Panc1 (cell line): Measurements from ENCODE around the gene MSI2. TPM values are rescaled to one million over a fixed set of nuclear protein-coding genes. Genes with fewer than 3 reads are reported as not detected.

Experiments
- ATAC-seq: fragments of 200-7000 bp; cut with Tn5 transposase; 2 replicates; pipeline ENCODE4 v1.9.1; 2020; ENCODE audit warnings: mild to moderate bottlenecking, moderate library complexity
- BruUV-seq: library from RNA; stranded (reverse); fragments of 400-500 nt; replicated peaks from 2 replicates; lab custom pipeline; 2021; lab: Mats Ljungman, UMichigan
- CTCF ChIA-PET: fragments of 300-600 bp; sonication (Branson Sonifier 250); formaldehyde crosslinking; loops from one replicate; lab custom pipeline; 2022; ENCODE audit warnings: antibody characterized with exemption; lab: Charles Lee
- POLR2A ChIA-PET: fragments of 300-600 bp; sonication (Branson Sonifier 250); formaldehyde crosslinking; loops from one replicate; lab custom pipeline; 2022; ENCODE audit warnings: antibody characterized with exemption; lab: Charles Lee
- DNase-seq: peaks from one replicate; pipeline ENCODE4 v3.0.0-alpha.2; 2010; ENCODE audit warnings: low read depth, low spot score
- H3K27ac ChIP-seq: 2 replicates; pipeline ENCODE4 v1.5.1; 2011; ENCODE audit warnings: mild to moderate bottlenecking, low read length, inconsistent platforms
- H3K27me3 ChIP-seq: fragments of 200-500 bp; sonication (Bioruptor generic); 2 replicates; pipeline ENCODE4 v1.6.0; 2014; ENCODE audit warnings: low read length, inconsistent platforms; ENCODE audit not compliant: control insufficient read depth, insufficient read depth
- H3K36me3 ChIP-seq: fragments of 200-500 bp; sonication (Bioruptor generic); 2 replicates; pipeline ENCODE4 v1.5.1; 2014; ENCODE audit warnings: inconsistent platforms, mild to moderate bottlenecking, low read length, moderate library complexity; ENCODE audit not compliant: control insufficient read depth, insufficient read depth
- H3K4me1 ChIP-seq: 2 replicates; pipeline ENCODE4 v1.5.1; 2011; ENCODE audit warnings: inconsistent platforms, mild to moderate bottlenecking, low read length, moderate library complexity; ENCODE audit not compliant: control insufficient read depth, insufficient read depth
- H3K4me3 ChIP-seq, 2 experiments: 2 replicates each; pipeline ENCODE4 v1.5.1; 2011 to 2012; ENCODE audit warnings: low read depth in 2 of 2, low read length in 2 of 2, mild to moderate bottlenecking in 2 of 2, inconsistent platforms in 1 of 2, moderate library complexity in 1 of 2
- H3K9me3 ChIP-seq: fragments of 200-500 bp; sonication (Bioruptor generic); 2 replicates; pipeline ENCODE4 v1.5.1; 2014; ENCODE audit warnings: low read depth, mild to moderate bottlenecking, inconsistent platforms, low read length, moderate library complexity; ENCODE audit not compliant: control insufficient read depth, insufficient read depth
- POLR2AphosphoS5 ChIP-seq: IDR thresholded peaks from 2 replicates; pipeline ENCODE4 v1.6.1; 2012; ENCODE audit warnings: mild to moderate bottlenecking, low read depth, low read length, moderate library complexity
- SIN3A ChIP-seq: IDR thresholded peaks from 2 replicates; pipeline ENCODE4 v1.6.1; 2012; ENCODE audit warnings: low read depth, mild to moderate bottlenecking, low read length, moderate library complexity, borderline replicate concordance; ENCODE audit not compliant: insufficient read depth
- TCF7L2 ChIP-seq: IDR thresholded peaks from 2 replicates; pipeline ENCODE4 v1.6.1; 2011; ENCODE audit warnings: mild to moderate bottlenecking, low read depth, low read length, inconsistent platforms
- in situ Hi-C: cut with HindIII; loops from 2 replicates; pipeline ENCODE4 v1.10.0; 2016; ENCODE audit warnings: low sequenced_read_pairs, low pct_unique_long_range_greater_than_20kb
- intact Hi-C: fragments of 100-400 bp; cut with micrococcal nuclease; formaldehyde crosslinking; loops from one replicate; pipeline ENCODE4 v1.10.0; 2022; ENCODE audit not compliant: unreplicated experiment
- total RNA-seq: library from RNA; stranded (reverse); gene quantifications from one replicate; pipeline ENCODE4 v1.2.1, GENCODE V29; 2021; ENCODE audit not compliant: unreplicated experiment
- TF ChIP-seq, protein P1 (sequence below), 2 experiments: IDR thresholded peaks; 2 replicates each; pipeline ENCODE4 v1.6.1; 2011 to 2012; ENCODE audit warnings: low read depth in 2 of 2, control low read depth in 1 of 2, low read length in 1 of 2, mild to moderate bottlenecking in 1 of 2, moderate library complexity in 1 of 2; ENCODE audit not compliant: insufficient read depth in 1 of 2
- TF ChIP-seq, protein P2 (sequence below): fragments of 450-650 bp; IDR thresholded peaks from 2 replicates; pipeline ENCODE4 v1.5.1; 2017; ENCODE audit warnings: mild to moderate bottlenecking

MSI2 gene
- total RNA-seq, 1 experiment from 2014 or later: 38.5 TPM

DNA sequence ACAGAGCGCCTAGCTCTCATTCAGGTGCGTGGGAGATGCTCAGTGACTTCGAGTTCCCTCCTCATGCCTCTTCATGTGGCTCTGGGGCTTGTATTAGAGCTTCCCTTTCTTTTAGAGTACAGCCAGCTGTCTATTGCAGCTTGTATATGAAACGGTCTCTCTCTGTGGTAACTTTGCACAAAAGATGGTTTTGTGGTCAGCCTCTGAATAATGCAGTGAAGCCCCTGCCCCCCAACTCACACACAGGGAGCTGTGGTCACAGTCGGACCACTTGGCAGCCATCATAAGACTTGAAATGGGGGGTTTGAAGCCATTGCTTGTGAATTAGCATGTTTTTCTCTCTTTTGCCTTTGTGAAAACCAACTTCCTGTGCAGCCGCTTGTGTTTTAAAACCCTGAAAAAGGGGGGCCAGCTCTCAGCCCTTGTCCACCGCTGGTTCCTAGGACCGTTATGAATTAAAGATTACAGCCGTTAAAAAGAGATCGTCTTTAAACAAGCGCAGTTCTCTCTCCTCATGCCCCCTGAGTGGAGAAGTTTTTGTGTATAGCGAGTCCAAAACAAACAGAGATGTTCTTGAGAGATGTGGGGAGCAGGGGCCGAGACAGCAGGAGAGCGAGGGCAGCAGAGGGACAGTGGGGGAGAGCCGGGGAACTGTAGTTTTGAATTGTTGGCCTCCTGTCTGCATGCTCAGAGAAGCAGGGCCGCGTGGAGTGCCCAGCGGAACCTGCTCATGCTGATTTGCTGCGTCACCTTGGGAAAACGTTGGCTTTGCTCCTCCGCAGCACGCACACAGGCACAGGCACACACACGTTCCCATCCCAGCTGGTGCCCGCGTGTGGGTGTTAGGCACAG lies 199.0 kb downstream of the MSI2 start:
- H3K4me3 ChIP-seq: no peak overlapping the region
- BruUV-seq: no TSS peak
- in situ Hi-C loops: no loop called here
- H3K4me1 ChIP-seq: 0 out of 2 replicates have a peak, but pooled peaks cover 3% of the 10 kb centered on the region
- ChIA-PET CTCF (no interaction called here), POLR2A (no interaction called here)
- no peak for TF ChIP-seq SIN3A
- TF ChIP-seq, protein P1, sequence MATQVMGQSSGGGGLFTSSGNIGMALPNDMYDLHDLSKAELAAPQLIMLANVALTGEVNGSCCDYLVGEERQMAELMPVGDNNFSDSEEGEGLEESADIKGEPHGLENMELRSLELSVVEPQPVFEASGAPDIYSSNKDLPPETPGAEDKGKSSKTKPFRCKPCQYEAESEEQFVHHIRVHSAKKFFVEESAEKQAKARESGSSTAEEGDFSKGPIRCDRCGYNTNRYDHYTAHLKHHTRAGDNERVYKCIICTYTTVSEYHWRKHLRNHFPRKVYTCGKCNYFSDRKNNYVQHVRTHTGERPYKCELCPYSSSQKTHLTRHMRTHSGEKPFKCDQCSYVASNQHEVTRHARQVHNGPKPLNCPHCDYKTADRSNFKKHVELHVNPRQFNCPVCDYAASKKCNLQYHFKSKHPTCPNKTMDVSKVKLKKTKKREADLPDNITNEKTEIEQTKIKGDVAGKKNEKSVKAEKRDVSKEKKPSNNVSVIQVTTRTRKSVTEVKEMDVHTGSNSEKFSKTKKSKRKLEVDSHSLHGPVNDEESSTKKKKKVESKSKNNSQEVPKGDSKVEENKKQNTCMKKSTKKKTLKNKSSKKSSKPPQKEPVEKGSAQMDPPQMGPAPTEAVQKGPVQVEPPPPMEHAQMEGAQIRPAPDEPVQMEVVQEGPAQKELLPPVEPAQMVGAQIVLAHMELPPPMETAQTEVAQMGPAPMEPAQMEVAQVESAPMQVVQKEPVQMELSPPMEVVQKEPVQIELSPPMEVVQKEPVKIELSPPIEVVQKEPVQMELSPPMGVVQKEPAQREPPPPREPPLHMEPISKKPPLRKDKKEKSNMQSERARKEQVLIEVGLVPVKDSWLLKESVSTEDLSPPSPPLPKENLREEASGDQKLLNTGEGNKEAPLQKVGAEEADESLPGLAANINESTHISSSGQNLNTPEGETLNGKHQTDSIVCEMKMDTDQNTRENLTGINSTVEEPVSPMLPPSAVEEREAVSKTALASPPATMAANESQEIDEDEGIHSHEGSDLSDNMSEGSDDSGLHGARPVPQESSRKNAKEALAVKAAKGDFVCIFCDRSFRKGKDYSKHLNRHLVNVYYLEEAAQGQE (IDR thresholded peaks at IDR 0.05; ENCODE audit: insufficient read depth in 1 of 2, low read depth in 2 of 2, low read length in 1 of 2): no peak
- TF ChIP-seq, protein P2, sequence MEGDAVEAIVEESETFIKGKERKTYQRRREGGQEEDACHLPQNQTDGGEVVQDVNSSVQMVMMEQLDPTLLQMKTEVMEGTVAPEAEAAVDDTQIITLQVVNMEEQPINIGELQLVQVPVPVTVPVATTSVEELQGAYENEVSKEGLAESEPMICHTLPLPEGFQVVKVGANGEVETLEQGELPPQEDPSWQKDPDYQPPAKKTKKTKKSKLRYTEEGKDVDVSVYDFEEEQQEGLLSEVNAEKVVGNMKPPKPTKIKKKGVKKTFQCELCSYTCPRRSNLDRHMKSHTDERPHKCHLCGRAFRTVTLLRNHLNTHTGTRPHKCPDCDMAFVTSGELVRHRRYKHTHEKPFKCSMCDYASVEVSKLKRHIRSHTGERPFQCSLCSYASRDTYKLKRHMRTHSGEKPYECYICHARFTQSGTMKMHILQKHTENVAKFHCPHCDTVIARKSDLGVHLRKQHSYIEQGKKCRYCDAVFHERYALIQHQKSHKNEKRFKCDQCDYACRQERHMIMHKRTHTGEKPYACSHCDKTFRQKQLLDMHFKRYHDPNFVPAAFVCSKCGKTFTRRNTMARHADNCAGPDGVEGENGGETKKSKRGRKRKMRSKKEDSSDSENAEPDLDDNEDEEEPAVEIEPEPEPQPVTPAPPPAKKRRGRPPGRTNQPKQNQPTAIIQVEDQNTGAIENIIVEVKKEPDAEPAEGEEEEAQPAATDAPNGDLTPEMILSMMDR: no peak
- TF ChIP-seq TCF7L2: no peak
- TF ChIP-seq POLR2AphosphoS5: no peak
- H3K9me3 ChIP-seq: no peaks in the 10 kb centered on the region
- no peak overlapping the region for H3K27ac ChIP-seq
- H3K36me3 ChIP-seq: no peaks in the 10 kb centered on the region
- H3K27me3 ChIP-seq: no peaks in the 10 kb centered on the region
- intact Hi-C loops: no loop called here
- ATAC-seq (no peak), DNase-seq (no peak)

DNA sequence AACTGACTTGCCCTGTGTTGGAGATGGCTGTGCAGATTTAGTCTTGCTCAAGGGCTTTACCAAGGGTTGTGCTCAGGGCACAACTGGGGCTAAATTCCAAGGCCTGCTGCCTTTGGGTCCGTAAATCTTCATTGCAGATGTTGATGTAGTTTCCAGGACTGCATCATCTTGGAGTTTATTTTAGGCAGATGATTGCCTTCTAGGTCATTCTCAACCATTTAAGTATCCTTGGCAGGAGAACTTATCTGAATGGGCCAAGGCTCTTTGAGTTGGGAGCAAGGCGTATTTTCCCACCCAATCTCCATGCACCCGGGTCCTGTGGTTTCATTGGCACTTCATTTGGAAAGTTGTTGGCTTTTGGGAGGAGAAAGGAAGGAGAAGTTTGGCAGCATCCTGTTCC lies 200.3 kb downstream of the MSI2 start:
- intact Hi-C loops (no loop called here), in situ Hi-C loops (no loop called here)
- Histone ChIP-seq H3K4me3 (no peak overlapping the region), H3K27ac (no peak overlapping the region), H3K9me3 (no peaks in the 10 kb centered on the region), H3K36me3 (no peaks in the 10 kb centered on the region), H3K4me1 (0 out of 2 replicates have a peak, but pooled peaks cover 3% of the 10 kb centered on the region), H3K27me3 (no peaks in the 10 kb centered on the region)
- ATAC-seq (no peak), DNase-seq (no peak)
- CTCF ChIA-PET: no interaction called here
- POLR2A ChIA-PET: no interaction called here
- no TSS peak for BruUV-seq
- TF ChIP-seq, protein P2: no peak
- TF ChIP-seq SIN3A: no peak
- TF ChIP-seq, protein P1 (IDR thresholded peaks at IDR 0.05; ENCODE audit: insufficient read depth in 1 of 2, low read depth in 2 of 2, low read length in 1 of 2): no peak
- TF ChIP-seq POLR2AphosphoS5: no peak
- no peak for TF ChIP-seq TCF7L2
